Iris pigment epithelial cell (primary cell): Measurements from ENCODE around the gene TXNL4A.

ENCODE experiments used
- DNase-seq: peaks from one replicate; pipeline ENCODE4 v3.0.0-alpha.2; 2011; ENCODE audit warnings: low read depth

The TXNL4A gene

GRCh38 chr18:79948719-79949411, 39.5 kb downstream of the TXNL4A start:
- no peak for DNase-seq

- no peak for DNase-seq
Measured at GRCh38 chr18:79947881-79948610, 40.3 kb downstream of the TXNL4A start.

GRCh38 chr18:79947054-79947755, 41.2 kb downstream of the TXNL4A start:
- DNase-seq, result no peak

- no peak for DNase-seq
Measured at GRCh38 chr18:79945118-79946042, 43.0 kb downstream of the TXNL4A start.

- no peak for DNase-seq
Measured at GRCh38 chr18:79944746-79945117, 43.6 kb downstream of the TXNL4A start.

- DNase-seq, result no peak
Measured at GRCh38 chr18:79944126-79944731, 44.1 kb downstream of the TXNL4A start.

- no peak for DNase-seq
Measured at GRCh38 chr18:79943608-79944125, 44.7 kb downstream of the TXNL4A start.

GRCh38 chr18:79942786-79943607, 45.4 kb downstream of the TXNL4A start:
- DNase-seq, result no peak

- DNase-seq, result no peak
Measured at GRCh38 chr18:79942211-79942610, 46.2 kb downstream of the TXNL4A start.

- DNase-seq, result no peak
Measured at GRCh38 chr18:79941473-79942119, 46.8 kb downstream of the TXNL4A start.

- DNase-seq, result no peak
Measured at GRCh38 chr18:79940814-79941472, 47.4 kb downstream of the TXNL4A start.

GRCh38 chr18:79940126-79940813, 48.1 kb downstream of the TXNL4A start:
- DNase-seq, result no peak

GRCh38 chr18:79939096-79939495, 49.3 kb downstream of the TXNL4A start:
- DNase-seq, result no peak

GRCh38 chr18:79938196-79938595, 50.2 kb downstream of the TXNL4A start:
- DNase-seq, result no peak

GRCh38 chr18:79937103-79937860, 51.1 kb downstream of the TXNL4A start:
- no peak for DNase-seq

- no peak for DNase-seq
Measured at GRCh38 chr18:79936641-79937040, 51.7 kb downstream of the TXNL4A start.

GRCh38 chr18:79935925-79936324, 52.4 kb downstream of the TXNL4A start:
- no peak for DNase-seq

- no peak for DNase-seq
Measured at GRCh38 chr18:79935499-79935898, 52.9 kb downstream of the TXNL4A start.
